Transverse colon (tissue), 3 donors: ENCODE results near the gene GSTCD.

Experiments
- EP300 ChIP-seq: sonication (generic); formaldehyde crosslinking; IDR thresholded peaks from one replicate; pipeline ENCODE4 v1.6.1; 2017; ENCODE audit warnings: antibody characterized with exemption, low read depth
- TF ChIP-seq, protein P1 (sequence below), 5 experiments: fragments of 200-600 bp in 3 of 5; fragments of 450-650 bp in 2 of 5; sonication (generic) in 3 of 5; IDR thresholded peaks; 1 replicate in 2 of 5; 2 replicates in 3 of 5; pipeline ENCODE4 v1.5.1; 2016 to 2017; ENCODE audit warnings: antibody characterized with exemption in 5 of 5, inconsistent platforms in 3 of 5, mild to moderate bottlenecking in 2 of 5, moderate library complexity in 1 of 5

DNA sequence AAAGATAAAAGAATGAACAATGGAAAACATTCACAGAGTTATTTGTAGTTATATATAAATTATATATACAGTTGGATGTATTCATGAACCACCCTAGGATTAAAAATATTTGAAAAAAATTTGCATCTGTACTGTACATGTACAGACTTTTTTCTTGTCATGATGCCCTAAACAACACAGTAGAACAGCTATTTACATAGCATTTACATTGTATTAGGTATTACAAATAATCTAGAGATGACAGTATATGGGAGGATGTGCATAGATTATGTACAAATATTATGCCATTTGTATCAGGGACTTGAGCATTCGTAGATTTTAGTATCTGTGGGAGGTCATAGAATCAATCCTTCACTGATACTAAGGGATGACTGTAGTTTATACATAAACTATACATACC, 44.8 kb downstream of the GSTCD start:
- TF ChIP-seq, protein P1, sequence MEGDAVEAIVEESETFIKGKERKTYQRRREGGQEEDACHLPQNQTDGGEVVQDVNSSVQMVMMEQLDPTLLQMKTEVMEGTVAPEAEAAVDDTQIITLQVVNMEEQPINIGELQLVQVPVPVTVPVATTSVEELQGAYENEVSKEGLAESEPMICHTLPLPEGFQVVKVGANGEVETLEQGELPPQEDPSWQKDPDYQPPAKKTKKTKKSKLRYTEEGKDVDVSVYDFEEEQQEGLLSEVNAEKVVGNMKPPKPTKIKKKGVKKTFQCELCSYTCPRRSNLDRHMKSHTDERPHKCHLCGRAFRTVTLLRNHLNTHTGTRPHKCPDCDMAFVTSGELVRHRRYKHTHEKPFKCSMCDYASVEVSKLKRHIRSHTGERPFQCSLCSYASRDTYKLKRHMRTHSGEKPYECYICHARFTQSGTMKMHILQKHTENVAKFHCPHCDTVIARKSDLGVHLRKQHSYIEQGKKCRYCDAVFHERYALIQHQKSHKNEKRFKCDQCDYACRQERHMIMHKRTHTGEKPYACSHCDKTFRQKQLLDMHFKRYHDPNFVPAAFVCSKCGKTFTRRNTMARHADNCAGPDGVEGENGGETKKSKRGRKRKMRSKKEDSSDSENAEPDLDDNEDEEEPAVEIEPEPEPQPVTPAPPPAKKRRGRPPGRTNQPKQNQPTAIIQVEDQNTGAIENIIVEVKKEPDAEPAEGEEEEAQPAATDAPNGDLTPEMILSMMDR (IDR thresholded peaks at IDR 0.05): no peak
- no peak for TF ChIP-seq EP300
